ENCODE data around the gene ATP6AP2.

ATP6AP2 gene

GRCh38 chrX:40539214-40540142, 41.3 kb upstream of the ATP6AP2 start:
- Histone ChIP-seq H3K4me2 (no peak overlapping the region), H3K4me3 (IDR thresholded peaks at IDR 0.05; ENCODE audit: insufficient read depth, low read depth, low read length) (no peak overlapping the region), H4K20me1 (ENCODE audit: insufficient read depth) (no peaks in the 10 kb centered on the region), H3K36me3 (ENCODE audit: insufficient read depth) (no peaks in the 10 kb centered on the region), H3K9ac (no peak overlapping the region), H3K27ac (no peak overlapping the region), H3K27me3 (ENCODE audit: insufficient read depth, low read depth) (no peaks in the 10 kb centered on the region), H3K79me2 (ENCODE audit: insufficient read depth, low read depth) (no peaks in the 10 kb centered on the region), H2AFZ (ENCODE audit: low read depth) (no peak overlapping the region), H3K4me1 (ENCODE audit: low read depth, poor library complexity, severe bottlenecking) (peaks cover 14% of the 10 kb centered on the region)
- peak; percentile 35; the same call in 1 of the 2 replicates for TF ChIP-seq CTCF (conservative IDR thresholded peaks at IDR 0.05; ENCODE audit: low read depth, low read length)

- no peaks in the 10 kb centered on the region for H3K27me3 ChIP-seq (ENCODE audit: insufficient read depth, low read depth)
- no peak overlapping the region for H3K9ac ChIP-seq
- no peak for TF ChIP-seq CTCF (conservative IDR thresholded peaks at IDR 0.05; ENCODE audit: low read depth, low read length)
- H4K20me1 ChIP-seq (ENCODE audit: insufficient read depth) = no peaks in the 10 kb centered on the region
- H3K4me1 ChIP-seq (ENCODE audit: low read depth, poor library complexity, severe bottlenecking) = peaks cover 6% of the 10 kb centered on the region
- no peak overlapping the region for H3K27ac ChIP-seq
- no peaks in the 10 kb centered on the region for H3K36me3 ChIP-seq (ENCODE audit: insufficient read depth)
- H3K4me3 ChIP-seq (IDR thresholded peaks at IDR 0.05; ENCODE audit: insufficient read depth, low read depth, low read length) = no peak overlapping the region
- H3K79me2 ChIP-seq (ENCODE audit: insufficient read depth, low read depth) = no peaks in the 10 kb centered on the region
- H2AFZ ChIP-seq (ENCODE audit: low read depth) = no peak overlapping the region
- no peak overlapping the region for H3K4me2 ChIP-seq
Measured at GRCh38 chrX:40542208-40542607, 38.6 kb upstream of the ATP6AP2 start.

GRCh38 chrX:40542972-40543371, 37.8 kb upstream of the ATP6AP2 start:
- no peak for TF ChIP-seq CTCF (conservative IDR thresholded peaks at IDR 0.05; ENCODE audit: low read depth, low read length)
- H4K20me1 ChIP-seq (ENCODE audit: insufficient read depth) = no peaks in the 10 kb centered on the region
- H3K27ac ChIP-seq = no peak overlapping the region
- no peaks in the 10 kb centered on the region for H3K36me3 ChIP-seq (ENCODE audit: insufficient read depth)
- H3K27me3 ChIP-seq (ENCODE audit: insufficient read depth, low read depth) = no peaks in the 10 kb centered on the region
- no peaks in the 10 kb centered on the region for H3K79me2 ChIP-seq (ENCODE audit: insufficient read depth, low read depth)
- no peak overlapping the region for H3K4me2 ChIP-seq
- no peak overlapping the region for H3K9ac ChIP-seq
- peaks cover 6% of the 10 kb centered on the region for H3K4me1 ChIP-seq (ENCODE audit: low read depth, poor library complexity, severe bottlenecking)
- H2AFZ ChIP-seq (ENCODE audit: low read depth) = no peak overlapping the region
- H3K4me3 ChIP-seq (IDR thresholded peaks at IDR 0.05; ENCODE audit: insufficient read depth, low read depth, low read length) = no peak overlapping the region

GRCh38 chrX:40543661-40544328, 37.0 kb upstream of the ATP6AP2 start:
- no peak overlapping the region; the same call in 1 of the 2 replicates for H3K4me2 ChIP-seq
- no peaks in the 10 kb centered on the region for H3K79me2 ChIP-seq (ENCODE audit: insufficient read depth, low read depth)
- H3K4me3 ChIP-seq (IDR thresholded peaks at IDR 0.05; ENCODE audit: insufficient read depth, low read depth, low read length) = no peak overlapping the region
- no peaks in the 10 kb centered on the region for H3K36me3 ChIP-seq (ENCODE audit: insufficient read depth)
- H4K20me1 ChIP-seq (ENCODE audit: insufficient read depth) = no peaks in the 10 kb centered on the region
- peaks cover 6% of the 10 kb centered on the region for H3K4me1 ChIP-seq (ENCODE audit: low read depth, poor library complexity, severe bottlenecking)
- TF ChIP-seq CTCF (conservative IDR thresholded peaks at IDR 0.05; ENCODE audit: low read depth, low read length) = peak; percentile 85
- H2AFZ ChIP-seq (ENCODE audit: low read depth) = no peak overlapping the region
- no peak overlapping the region for H3K27ac ChIP-seq
- H3K27me3 ChIP-seq (ENCODE audit: insufficient read depth, low read depth) = no peaks in the 10 kb centered on the region
- H3K9ac ChIP-seq = no peak overlapping the region
